Adrenal gland (tissue), 5 donors: Measurements from ENCODE around the gene HHLA2.

Source experiments
- POLR2A ChIP-seq, 2 donors: fragments of 450-650 bp; IDR thresholded peaks; one replicate each; pipeline ENCODE4 v1.6.1; 2017; ENCODE audit warnings: antibody characterized with exemption in 2 of 2, mild to moderate bottlenecking in 2 of 2, moderate library complexity in 1 of 2
- TF ChIP-seq, protein P1 (sequence below), 6 experiments: fragments of 450-650 bp in 4 of 6; fragments of 200-600 bp in 2 of 6; sonication (generic) in 1 of 6; IDR thresholded peaks; 1 replicate in 5 of 6; 2 replicates in 1 of 6; pipeline versions ENCODE4 v1.5.1 to v1.8.0; 2016 to 2021; ENCODE audit warnings: antibody characterized with exemption in 6 of 6, mild to moderate bottlenecking in 2 of 6, moderate library complexity in 1 of 6
- donor health status: DM: no; HTN: no; CAD: no.

DNA sequence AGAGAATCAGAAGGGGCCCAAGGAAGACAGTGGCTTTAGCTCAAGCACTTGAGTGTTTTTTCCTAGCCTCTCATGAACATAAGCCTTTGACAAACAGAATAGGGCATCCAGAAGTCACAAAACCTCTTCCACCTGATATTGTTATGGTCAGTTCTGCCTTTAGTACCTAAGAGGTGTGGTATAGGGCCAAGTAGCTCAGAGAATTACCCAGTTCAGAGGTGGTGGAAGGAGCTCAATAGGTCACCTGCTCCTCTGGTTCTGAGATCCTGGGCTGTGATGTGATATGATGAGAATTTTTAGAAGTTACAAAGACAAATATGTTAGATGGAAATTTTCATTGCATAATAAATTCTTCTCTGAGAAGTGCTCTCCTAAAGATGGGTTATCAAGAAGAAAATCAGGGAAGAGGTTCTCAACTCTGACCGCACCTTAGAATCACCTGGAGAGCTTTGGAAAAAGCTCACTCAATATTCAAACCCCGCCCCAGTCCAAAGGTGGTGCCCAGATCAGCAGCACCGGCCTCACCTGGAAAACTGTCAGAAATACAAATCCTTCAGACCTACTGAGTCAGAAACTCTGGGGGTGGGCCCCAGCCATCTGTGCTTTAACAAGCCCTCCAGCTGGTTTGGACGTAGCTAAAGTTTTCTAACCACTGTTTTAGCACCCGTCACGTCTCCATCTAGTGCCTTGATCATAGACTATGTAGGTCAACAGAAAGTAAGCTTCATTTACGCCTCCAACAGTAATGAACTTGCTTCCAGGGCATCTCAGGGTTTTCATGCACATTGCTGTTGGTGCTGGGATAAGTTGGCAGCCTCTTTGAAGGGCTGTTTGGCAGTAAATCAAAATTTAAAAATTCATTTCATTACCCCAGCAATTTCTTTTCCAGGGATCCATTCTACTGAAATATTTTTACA lies 112.8 kb downstream of the HHLA2 start:
- TF ChIP-seq, protein P1, sequence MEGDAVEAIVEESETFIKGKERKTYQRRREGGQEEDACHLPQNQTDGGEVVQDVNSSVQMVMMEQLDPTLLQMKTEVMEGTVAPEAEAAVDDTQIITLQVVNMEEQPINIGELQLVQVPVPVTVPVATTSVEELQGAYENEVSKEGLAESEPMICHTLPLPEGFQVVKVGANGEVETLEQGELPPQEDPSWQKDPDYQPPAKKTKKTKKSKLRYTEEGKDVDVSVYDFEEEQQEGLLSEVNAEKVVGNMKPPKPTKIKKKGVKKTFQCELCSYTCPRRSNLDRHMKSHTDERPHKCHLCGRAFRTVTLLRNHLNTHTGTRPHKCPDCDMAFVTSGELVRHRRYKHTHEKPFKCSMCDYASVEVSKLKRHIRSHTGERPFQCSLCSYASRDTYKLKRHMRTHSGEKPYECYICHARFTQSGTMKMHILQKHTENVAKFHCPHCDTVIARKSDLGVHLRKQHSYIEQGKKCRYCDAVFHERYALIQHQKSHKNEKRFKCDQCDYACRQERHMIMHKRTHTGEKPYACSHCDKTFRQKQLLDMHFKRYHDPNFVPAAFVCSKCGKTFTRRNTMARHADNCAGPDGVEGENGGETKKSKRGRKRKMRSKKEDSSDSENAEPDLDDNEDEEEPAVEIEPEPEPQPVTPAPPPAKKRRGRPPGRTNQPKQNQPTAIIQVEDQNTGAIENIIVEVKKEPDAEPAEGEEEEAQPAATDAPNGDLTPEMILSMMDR (IDR thresholded peaks at IDR 0.05), result no peak
- TF ChIP-seq POLR2A (IDR thresholded peaks at IDR 0.05), result no peak
